Limb (tissue), 2 donors: ENCODE data around the gene MRGPRG.

ENCODE experiments used
- DNase-seq, 2 donors: peaks; one replicate each; pipeline ENCODE4 v3.0.0-alpha.2; 2016; ENCODE audit errors: extremely low spot score in 2 of 2

MRGPRG gene

GRCh38 chr11:3176487-3176886 lies 42.1 kb downstream of the MRGPRG start:
- DNase-seq = no peak

DNA sequence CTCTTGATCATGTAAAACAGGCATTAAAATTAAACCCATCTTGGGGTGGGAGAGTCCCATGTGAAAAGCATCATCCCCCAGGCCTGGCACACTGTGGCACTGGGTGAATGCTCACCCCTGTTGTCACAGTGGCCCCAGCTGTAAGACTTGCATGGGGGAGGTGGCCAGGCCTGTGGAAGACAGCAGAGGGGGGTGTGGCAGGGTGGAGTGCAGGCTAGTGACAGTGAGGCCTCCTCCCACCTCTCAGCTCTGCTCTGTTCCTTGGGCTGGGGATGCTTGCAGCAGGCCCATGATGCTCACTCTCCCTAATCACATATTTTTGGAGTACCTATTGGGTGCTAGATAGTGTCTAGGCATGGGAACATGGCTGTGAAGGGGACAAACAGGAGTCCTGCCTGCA lies 43.4 kb downstream of the MRGPRG start:
- no peak for DNase-seq

- DNase-seq = no peak
Observed at GRCh38 chr11:3174387-3174786, 44.2 kb downstream of the MRGPRG start.

- DNase-seq = no peak
Observed at GRCh38 chr11:3173795-3174194, 44.8 kb downstream of the MRGPRG start.

DNA sequence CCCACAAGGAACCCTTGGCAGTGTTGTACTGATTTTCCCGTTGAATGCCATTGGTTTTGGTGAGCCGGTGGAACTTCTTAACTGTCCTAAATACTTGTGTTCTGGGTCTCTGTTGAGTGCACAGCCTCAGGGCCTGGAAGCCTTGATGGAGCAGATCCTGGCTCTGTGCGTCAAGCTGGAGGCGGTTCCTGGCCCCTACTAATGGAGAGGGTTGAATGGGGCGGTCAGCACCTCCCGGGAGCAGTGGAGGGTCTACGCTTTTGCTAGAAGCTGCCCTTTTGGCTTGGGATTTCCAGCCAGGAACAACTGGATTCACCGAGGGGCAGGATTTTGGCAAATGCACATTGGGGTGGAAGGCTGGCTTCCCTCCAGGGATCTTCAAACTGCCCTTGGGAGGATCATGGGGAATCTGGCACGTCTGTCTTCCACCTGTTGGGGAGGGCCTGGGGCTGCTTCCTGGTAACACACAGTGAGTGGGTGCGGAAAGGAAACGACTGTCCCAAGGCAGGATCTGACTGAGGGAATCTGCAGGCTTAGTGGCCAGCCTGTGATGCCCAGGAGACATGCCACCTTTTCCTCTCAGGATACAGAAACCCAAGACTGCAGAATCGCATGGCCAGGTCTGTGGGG lies 46.6 kb downstream of the MRGPRG start:
- DNase-seq = no peak

DNA sequence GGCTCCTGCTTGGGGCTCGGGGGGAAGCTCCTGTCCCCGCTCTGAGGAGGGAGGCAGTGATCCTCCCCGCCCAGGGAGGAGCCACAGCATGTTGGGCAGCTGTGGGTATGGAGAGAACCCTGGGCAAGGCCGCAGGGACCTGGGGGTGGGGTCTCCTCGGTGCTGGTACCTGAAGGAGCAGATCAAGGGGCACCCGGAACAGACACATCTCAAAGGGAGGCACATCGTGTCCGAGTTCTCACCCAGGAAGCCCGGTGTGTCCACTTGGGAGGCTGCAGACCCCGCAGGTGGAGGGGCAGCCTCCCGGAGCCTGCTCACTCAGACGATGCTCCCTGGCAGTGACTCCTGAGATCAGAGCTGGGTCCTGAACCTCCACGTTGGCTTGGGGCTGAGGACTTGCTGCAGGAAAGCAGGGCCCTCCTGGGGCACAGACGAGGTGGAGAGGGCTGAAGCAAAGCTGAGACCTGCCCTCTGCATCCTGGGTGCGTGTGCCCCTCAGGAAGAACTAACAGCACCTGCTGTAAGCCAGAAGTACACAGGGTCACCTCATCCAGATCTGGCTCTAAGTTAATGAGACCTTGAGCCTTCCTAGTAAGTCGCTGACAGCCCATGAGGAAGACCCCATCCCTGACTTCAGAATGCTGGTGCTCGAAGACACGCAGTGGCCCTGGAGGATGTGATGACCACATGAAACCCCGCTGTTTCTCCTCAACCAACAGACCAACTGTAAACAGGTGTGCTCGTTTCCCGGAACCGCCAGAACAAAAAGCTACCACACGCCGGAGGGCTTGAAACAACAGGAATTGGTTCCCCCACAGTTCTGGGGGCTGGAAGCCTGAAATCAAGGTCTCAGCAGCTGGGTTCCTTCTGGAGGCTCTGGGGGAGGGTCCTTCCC lies 47.6 kb downstream of the MRGPRG start:
- DNase-seq = no peak

DNA sequence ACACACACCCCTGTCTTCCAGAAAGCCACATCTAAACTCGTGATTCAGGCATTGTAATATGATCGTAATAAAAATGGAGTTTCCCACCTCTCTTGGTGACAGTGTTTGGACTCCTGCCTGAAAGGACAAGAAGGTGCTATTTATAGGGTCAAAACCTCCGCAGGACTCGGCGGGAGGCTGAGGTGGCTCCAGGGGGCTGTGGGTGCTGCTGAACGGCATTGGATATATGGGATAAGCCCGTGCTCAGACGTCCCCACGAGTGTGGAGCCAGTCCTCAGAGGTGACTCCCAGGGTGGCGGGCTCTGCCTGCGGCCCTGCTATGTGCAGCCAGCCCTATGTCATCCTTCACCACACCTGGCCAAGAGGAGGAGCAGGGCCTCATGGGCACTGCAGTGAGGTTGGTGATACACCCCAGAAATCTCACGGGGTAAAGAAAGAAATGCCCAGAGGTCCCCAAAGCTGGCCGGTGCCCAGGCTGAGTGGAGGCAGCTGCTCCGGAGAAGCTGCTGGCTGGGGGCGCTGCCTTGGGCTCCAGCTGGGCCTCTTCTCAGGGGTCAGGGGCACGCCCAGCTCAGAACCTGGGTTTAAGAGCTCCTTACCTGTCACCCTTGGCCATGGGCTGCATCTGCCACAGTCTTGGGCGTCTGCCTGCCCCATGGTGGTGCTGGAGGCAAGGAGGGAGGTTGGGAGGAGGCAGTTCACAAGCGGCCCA lies 48.4 kb downstream of the MRGPRG start:
- no peak for DNase-seq

- peak; percentile 27 to 49 for DNase-seq
Observed at GRCh38 chr11:3169255-3170043, 49.2 kb downstream of the MRGPRG start.

DNA sequence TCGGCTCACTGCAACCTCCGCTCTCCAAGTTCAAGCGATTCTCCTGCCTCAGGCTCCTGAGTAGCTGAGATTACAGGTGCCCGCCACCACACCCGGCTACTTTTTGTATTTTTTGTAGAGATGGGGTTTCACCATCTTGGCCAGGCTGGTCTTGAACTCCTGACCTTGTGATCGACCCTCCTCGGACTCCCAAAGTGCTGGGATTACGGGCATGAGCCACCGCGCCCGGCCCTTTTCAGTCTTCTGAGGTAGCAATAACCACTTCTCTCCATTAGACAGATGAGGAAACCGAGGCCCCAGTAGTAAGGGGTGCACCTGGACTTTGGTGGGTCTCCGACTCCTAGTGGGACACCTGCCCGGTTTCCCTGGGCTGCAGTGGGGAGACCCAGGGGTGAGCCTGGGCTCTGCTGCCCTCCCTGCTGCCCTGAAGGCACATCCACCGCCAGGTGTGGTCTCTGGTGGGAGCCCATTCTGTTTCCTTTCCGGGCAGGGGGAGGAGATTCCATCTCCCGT lies 49.8 kb downstream of the MRGPRG start:
- DNase-seq = peak in 1 of 2 donors; percentile 38
